ENCODE measurements around the gene JARID2. TPM values are rescaled to one million over a fixed set of nuclear protein-coding genes. Genes with fewer than 3 reads are reported as not detected.

The JARID2 gene
- total and polyA plus RNA-seq, 9 of the 15 experiments (the other 6 are each of a cell fraction or from before 2014, with no cell fraction given) = 5.0 to 29.0 (median 15.6) TPM

- Histone ChIP-seq H3K9ac (ENCODE audit: insufficient read depth in 1 of 2, low read depth in 2 of 2, low read length in 2 of 2) (no peak overlapping the region), H3K4me3 (no peak overlapping the region), H3K4me1 (replicated peaks in 1 of 2; ENCODE audit: control insufficient read depth in 2 of 2, insufficient read depth in 2 of 2, low read length in 2 of 2) (no peaks in the 10 kb centered on the region; a peak in 2 of 5 replicates), H4K20me1 (replicated peaks; ENCODE audit: control insufficient read depth, insufficient read depth, low read length) (no peaks in the 10 kb centered on the region), H3K9me3 (replicated peaks; ENCODE audit: control insufficient read depth, insufficient read depth, low read depth, low read length) (no peaks in the 10 kb centered on the region), H3K27me3 (ENCODE audit: control insufficient read depth in 2 of 2, insufficient read depth in 2 of 2, low read length in 2 of 2) (no peaks in the 10 kb centered on the region), H3K79me2 (ENCODE audit: control insufficient read depth, insufficient read depth, low read length) (no peaks in the 10 kb centered on the region), H3K4me2 (ENCODE audit: insufficient read depth, low read length) (no peak overlapping the region), H2AFZ (ENCODE audit: low read depth, low read length) (peak overlapping the region; percentile 41), H3K36me3 (ENCODE audit: control insufficient read depth, insufficient read depth, low read length) (no peaks in the 10 kb centered on the region), H3K9me1 (ENCODE audit: control insufficient read depth, insufficient read depth, low read length) (no peaks in the 10 kb centered on the region), H3K27ac (ENCODE audit: extremely low read depth, low read depth, low read length) (no peak overlapping the region)
- in situ Hi-C loops (cut with MboI) = no loop called here
- POLR2A ChIA-PET = interaction anchor here (0.6 kb wide), 2 partner anchors 24 to 27 kb away, joined by 3 read pairs; no protein-coding TSS in a partner anchor
- no TSS peak for BruUV-seq (replicated peaks)
- intact Hi-C loops (cut with micrococcal nuclease) = no loop called here
- WGBS (ENCODE audit: insufficient coverage, low coverage, missing lambda C conversion rate) = 56% methylated on average over 3 of the region's 3 CpGs
- DNase-seq (ENCODE audit: extremely low read depth in 1 of 4, low spot score in 3 of 4) = peak in 1 of 4 experiments; percentile 16
- CTCF ChIA-PET (ENCODE audit: low intra/inter-chr PET ratio) = no interaction called here
- peak; percentile 10; the same call in 1 of the 3 replicates for ATAC-seq
- FAIRE-seq = no peak
- peak; percentile 16; the same call in 1 of the 2 replicates for TF ChIP-seq HES1 (IDR thresholded peaks at IDR 0.05; ENCODE audit: low read depth)
- no peak for TF ChIP-seq ZBTB26 (CRISPR knock-in tag; IDR thresholded peaks at IDR 0.05)
- no peak for TF ChIP-seq HEY1 (CRISPR knock-in tag; IDR thresholded peaks at IDR 0.05; ENCODE audit: borderline replicate concordance)
- TF ChIP-seq C11orf30 (IDR thresholded peaks at IDR 0.05; ENCODE audit: low read depth) = peak; percentile 63; the same call in 1 of the 2 replicates
- TF ChIP-seq SLC30A9 (CRISPR knock-in tag; IDR thresholded peaks at IDR 0.05) = no peak
- TF ChIP-seq MAFK (IDR thresholded peaks at IDR 0.05; ENCODE audit: low read length) = 0 out of 2 replicates have a peak, but pooled peaks have one; percentile 8
- 0 out of 2 replicates have a peak, but pooled peaks have one; percentile 26 for TF ChIP-seq MAFG (tag; conservative IDR thresholded peaks at IDR 0.05)
- TF ChIP-seq JUND (IDR thresholded peaks at IDR 0.05; ENCODE audit: borderline replicate concordance, low read depth, low read length) = peak; percentile 23; the same call in 1 of the 2 replicates
- TF ChIP-seq JUND (tag; IDR thresholded peaks at IDR 0.05; ENCODE audit: borderline replicate concordance, low read depth, low read length) = no peak
- no peak for TF ChIP-seq ZBTB12 (CRISPR knock-in tag; IDR thresholded peaks at IDR 0.05)
- TF ChIP-seq ZNF384 (IDR thresholded peaks at IDR 0.05; ENCODE audit: low read depth, low read length) = peak; percentile 86
- no peak for TF ChIP-seq THRB (CRISPR knock-in tag; conservative IDR thresholded peaks at IDR 0.05)
- no peak for TF ChIP-seq CHD2 (IDR thresholded peaks at IDR 0.05; ENCODE audit: low read depth, low read length)
- TF ChIP-seq ZNF512 (tag; IDR thresholded peaks at IDR 0.05) = no peak
- no peak for TF ChIP-seq KLF13 (tag; IDR thresholded peaks at IDR 0.05; ENCODE audit: borderline replicate concordance, low read depth)
These were observed 37.9 kb upstream of the JARID2 start for GRCh38 chr6:15207923-15208322.

All from K562 (cell line).